Keratinocyte (primary cell): ENCODE data around the gene TAF6.

Source experiments
- CTCF ChIP-seq, 3 experiments: IDR thresholded peaks in 1 of 3; conservative IDR thresholded peaks in 1 of 3; optimal IDR thresholded peaks in 1 of 3; 2 replicates in 2 of 3; 3 replicates in 1 of 3; pipeline versions ENCODE3 to v1.5.1; 2011; ENCODE audit warnings: low read length in 3 of 3, mild to moderate bottlenecking in 3 of 3, moderate library complexity in 2 of 3, control low read depth in 1 of 3, inconsistent platforms in 1 of 3; ENCODE audit not compliant: insufficient read depth in 2 of 3; ENCODE audit errors: extremely low read depth in 1 of 3
- EZH2 ChIP-seq: IDR thresholded peaks from one replicate; pipeline ENCODE4 v1.6.1; 2012; ENCODE audit warnings: inconsistent platforms, mild to moderate bottlenecking, low read length, moderate library complexity

- no peak for TF ChIP-seq CTCF (optimal IDR thresholded peaks at IDR 0.05 in 1 of 3, IDR thresholded peaks at IDR 0.05 in 1 of 3, conservative IDR thresholded peaks at IDR 0.05 in 1 of 3; ENCODE audit: extremely low read depth in 1 of 3, insufficient read depth in 2 of 3, low read length in 3 of 3)
- no peak for TF ChIP-seq EZH2
Measured at GRCh38 chr7:100088095-100088620, 31.0 kb downstream of the TAF6 start.
